ENCODE measurements around the gene CHERP. TPM values are rescaled to one million over a fixed set of nuclear protein-coding genes. Genes with fewer than 3 reads are reported as not detected.
A peak's percentile ranks its signal among the peaks of the same experiment; 100 is the strongest.

The CHERP gene
- total and polyA plus RNA-seq, 12 donors: 2.9 to 50.7 (median 19.0) TPM

DNA sequence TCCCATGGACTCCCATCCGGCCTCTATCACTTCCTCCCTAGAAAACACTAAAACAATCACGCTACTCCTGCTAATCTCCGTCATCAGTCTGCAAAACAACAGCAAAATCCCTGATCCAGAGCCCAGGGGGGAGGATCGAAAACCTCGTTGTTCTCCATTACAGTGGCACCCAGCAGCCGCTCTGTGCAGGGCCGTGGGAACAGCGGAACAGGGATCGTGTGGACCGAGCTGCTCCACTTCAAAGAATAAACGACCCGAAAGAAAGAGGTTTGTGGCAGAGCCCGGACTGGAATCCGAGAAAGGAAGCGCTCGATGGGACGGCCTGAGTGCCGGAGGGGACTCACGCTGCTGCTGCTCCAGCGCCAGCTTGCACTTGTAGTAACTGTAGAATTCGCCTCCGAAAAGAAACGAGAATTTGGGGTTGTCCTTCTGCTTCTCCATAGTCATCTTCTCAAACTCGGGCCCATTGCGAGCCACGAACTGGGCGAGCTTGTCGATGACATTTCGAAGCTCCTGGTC lies 652 bp downstream of the CHERP start:
- H3K4me3 ChIP-seq: peak overlapping the region; percentile 55 to 82 (median 72)
- no peaks in the 10 kb centered on the region for H3K27me3 ChIP-seq
- peaks cover 12 to 38% of the 10 kb centered on the region in 2 donors for H3K4me1 ChIP-seq (replicated peaks in 1 of 2)
- H3K9me3 ChIP-seq (replicated peaks in 1 of 3): no peaks in the 10 kb centered on the region
- intact Hi-C loops (cut with DNase I): no loop called here
- no peak for TF ChIP-seq CTCF (IDR thresholded peaks at IDR 0.05)
- TF ChIP-seq POLR2A (IDR thresholded peaks at IDR 0.05): no peak
- no peak for DNase-seq
- H3K27ac ChIP-seq: peak overlapping the region; percentile 29 to 89 (median 80)
- peaks cover 0 to 12% of the 10 kb centered on the region in 2 donors for H3K36me3 ChIP-seq (replicated peaks in 1 of 2)
- 0 to 2% (median 1%) methylated on average over 20 to 29 of the region's 29 CpGs for WGBS, 4 donors

- no peak for DNase-seq
- no peaks in the 10 kb centered on the region for H3K27me3 ChIP-seq
- peaks cover 0 to 17% of the 10 kb centered on the region in 2 donors for H3K36me3 ChIP-seq (replicated peaks in 1 of 2)
- intact Hi-C loops (cut with DNase I): no loop called here
- peaks cover 12 to 38% of the 10 kb centered on the region in 2 donors for H3K4me1 ChIP-seq (replicated peaks in 1 of 2)
- H3K9me3 ChIP-seq (replicated peaks in 1 of 3): no peaks in the 10 kb centered on the region
- peak overlapping the region in 1 of 4 donors; percentile 82 for H3K4me3 ChIP-seq
- no peak for TF ChIP-seq POLR2A (IDR thresholded peaks at IDR 0.05)
- TF ChIP-seq CTCF (IDR thresholded peaks at IDR 0.05): no peak
- 62 to 69% (median 65%) methylated on average over 12 of the region's 12 CpGs for WGBS, 4 donors
- H3K27ac ChIP-seq: no peak overlapping the region
Observed at GRCh38 chr19:16540948-16541347, 1.3 kb downstream of the CHERP start.

DNA sequence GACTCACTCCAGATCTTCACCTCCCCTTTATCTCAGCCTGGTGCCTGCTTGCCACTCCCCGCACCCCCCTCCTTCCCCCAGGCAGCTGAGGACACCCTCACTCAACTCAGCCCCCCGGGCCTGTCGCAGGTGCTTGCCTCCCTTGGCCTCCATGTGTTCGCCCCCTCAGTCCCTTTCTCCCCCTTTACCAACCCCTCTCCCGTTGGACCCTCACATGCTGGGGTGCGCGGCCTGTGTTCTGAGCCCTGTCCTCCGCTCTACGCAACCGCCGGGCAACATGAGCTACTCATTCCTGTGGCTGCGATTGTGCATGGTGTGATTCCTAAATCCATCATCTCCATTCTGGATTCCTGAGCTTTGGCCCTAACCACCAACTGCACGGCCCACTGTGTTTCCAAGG lies 5.1 kb downstream of the CHERP start:
- intact Hi-C loops (cut with DNase I): no loop called here
- Histone ChIP-seq H3K4me3 (no peak overlapping the region), H3K36me3 (replicated peaks in 1 of 2) (peaks cover 0 to 55% of the 10 kb centered on the region in 2 donors), H3K4me1 (replicated peaks in 1 of 2) (peaks cover 12 to 22% of the 10 kb centered on the region in 2 donors), H3K27ac (no peak overlapping the region), H3K27me3 (no peaks in the 10 kb centered on the region), H3K9me3 (replicated peaks in 1 of 3) (no peaks in the 10 kb centered on the region)
- DNase-seq: no peak
- 89 to 93% (median 90%) methylated on average over 13 of the region's 13 CpGs for WGBS, 4 donors
- TF ChIP-seq POLR2A (IDR thresholded peaks at IDR 0.05) (no peak), CTCF (IDR thresholded peaks at IDR 0.05) (no peak)

- TF ChIP-seq POLR2A (IDR thresholded peaks at IDR 0.05) (no peak), CTCF (IDR thresholded peaks at IDR 0.05) (no peak)
- Histone ChIP-seq H3K36me3 (replicated peaks in 1 of 2) (peaks cover 0 to 65% of the 10 kb centered on the region in 2 donors), H3K27ac (no peak overlapping the region), H3K27me3 (no peaks in the 10 kb centered on the region), H3K4me1 (replicated peaks in 1 of 2) (peaks cover 7 to 17% of the 10 kb centered on the region in 2 donors), H3K4me3 (no peak overlapping the region), H3K9me3 (replicated peaks in 1 of 3) (no peaks in the 10 kb centered on the region)
- intact Hi-C loops (cut with DNase I): no loop called here
- no peak for DNase-seq
- 90 to 93% (median 91%) methylated on average over 5 to 9 of the region's 9 CpGs for WGBS, 4 donors
Observed at GRCh38 chr19:16536130-16536529, 6.1 kb downstream of the CHERP start.

All from adrenal gland (tissue), 12 donors.